ENCODE data around the gene CRTC1.

GRCh38 chr19:18700501-18701249 is 17.2 kb downstream of the CRTC1 start:
- TF ChIP-seq CTCF (IDR thresholded peaks at IDR 0.05; ENCODE audit: borderline replicate concordance, extremely low read depth, low read length, poor library complexity, severe bottlenecking) (no peak), EZH2 (IDR thresholded peaks at IDR 0.05; ENCODE audit: borderline replicate concordance, low read depth, low read length, severe bottlenecking) (no peak)
